H1 (cell line): ENCODE results near the gene BMX. TPM values are rescaled to one million over a fixed set of nuclear protein-coding genes. Genes with fewer than 3 reads are reported as not detected.

Experiments
- CTCF ChIA-PET: fragments of 300-600 bp; sonication (Branson Sonifier 250); formaldehyde crosslinking; loops from one replicate; lab custom pipeline; 2021; ENCODE audit not compliant: partially characterized antibody; lab: Charles Lee
- POLR2A ChIA-PET: fragments of 300-600 bp; sonication (Branson Sonifier 250); formaldehyde crosslinking; loops from one replicate; lab custom pipeline; 2021; ENCODE audit warnings: inconsistent platforms; ENCODE audit not compliant: partially characterized antibody; lab: Charles Lee
- DNase-seq, 2 experiments: peaks; one replicate each; pipeline versions ENCODE4 v3.0.0 to v3.0.0-alpha.2; 2010 to 2022; ENCODE audit warnings: low spot score in 2 of 2, low read depth in 1 of 2, mixed read lengths in 1 of 2
- FAIRE-seq: peaks from 2 replicates; lab custom pipeline; 2011; peaks lifted over from hg19 to GRCh38; lab: Jason Lieb, UNC
- H2AFZ ChIP-seq: 2 replicates; pipeline ENCODE4 v1.8.1; 2012; ENCODE audit warnings: low read length, inconsistent platforms
- H2AK5ac ChIP-seq: 2 replicates; pipeline ENCODE4 v1.6.1; 2013; ENCODE audit warnings: low read depth, low read length
- H2BK120ac ChIP-seq: replicated peaks from 2 replicates; pipeline ENCODE3; 2013; ENCODE audit warnings: low read depth, low read length, inconsistent platforms
- H2BK12ac ChIP-seq: 2 replicates; pipeline ENCODE4 v1.6.1; 2013; ENCODE audit warnings: low read depth, low read length
- H2BK15ac ChIP-seq: 2 replicates; pipeline ENCODE4 v1.6.1; 2013; ENCODE audit warnings: low read length
- H2BK20ac ChIP-seq: 2 replicates; pipeline ENCODE4 v1.6.1; 2013; ENCODE audit warnings: low read length
- H2BK5ac ChIP-seq: 2 replicates; pipeline ENCODE4 v1.6.1; 2013; ENCODE audit warnings: low read depth, low read length
- H3K14ac ChIP-seq: 2 replicates; pipeline ENCODE4 v1.6.1; 2013; ENCODE audit warnings: inconsistent platforms; ENCODE audit not compliant: insufficient read length
- H3K18ac ChIP-seq: 2 replicates; pipeline ENCODE4 v1.6.1; 2013; ENCODE audit warnings: low read length; ENCODE audit errors: extremely low read depth
- H3K23ac ChIP-seq: 2 replicates; pipeline ENCODE4 v1.6.1; 2013; ENCODE audit warnings: inconsistent platforms; ENCODE audit not compliant: insufficient read length
- H3K23me2 ChIP-seq: 2 replicates; pipeline ENCODE4 v1.6.1; 2013; ENCODE audit warnings: low read depth, low read length
- H3K27ac ChIP-seq: 2 replicates; pipeline ENCODE4 v1.6.1; 2011; ENCODE audit warnings: low read depth, low read length, inconsistent platforms
- H3K27me3 ChIP-seq, 4 experiments: replicated peaks in 1 of 4; 1 replicate in 1 of 4; 2 replicates in 3 of 4; pipeline versions ENCODE4 v1.6.1 to v1.8.1; 2011 to 2013; ENCODE audit warnings: low read length in 3 of 4, mild to moderate bottlenecking in 3 of 4, inconsistent platforms in 2 of 4, mixed read lengths in 2 of 4, moderate library complexity in 1 of 4; ENCODE audit not compliant: control insufficient read depth in 3 of 4, insufficient read depth in 3 of 4; ENCODE audit errors: extremely low read depth in 1 of 4
- H3K36me3 ChIP-seq, 4 experiments: 2 replicates each; pipeline versions ENCODE4 v1.6.1 to v1.8.1; 2011 to 2013; ENCODE audit warnings: mild to moderate bottlenecking in 4 of 4, low read length in 3 of 4, moderate library complexity in 2 of 4, control low read depth in 1 of 4, inconsistent platforms in 1 of 4; ENCODE audit not compliant: insufficient read depth in 4 of 4, control insufficient read depth in 2 of 4
- H3K4ac ChIP-seq: replicated peaks from 2 replicates; pipeline ENCODE3; 2013; ENCODE audit warnings: low read length, low read depth, mixed read lengths, inconsistent platforms; ENCODE audit not compliant: insufficient read length
- H3K4me1 ChIP-seq, 4 experiments: replicated peaks in 1 of 4; 1 replicate in 1 of 4; 2 replicates in 3 of 4; pipeline versions ENCODE4 v1.6.1 to v1.8.1; 2011 to 2013; ENCODE audit warnings: low read length in 3 of 4, inconsistent platforms in 2 of 4, mixed read lengths in 1 of 4; ENCODE audit not compliant: insufficient read depth in 4 of 4, control insufficient read depth in 3 of 4
- H3K4me2 ChIP-seq, 2 experiments: 2 replicates each; pipeline versions ENCODE4 v1.6.1 to v1.8.1; 2011 to 2013; ENCODE audit warnings: low read depth in 2 of 2, low read length in 2 of 2, control low read depth in 1 of 2, inconsistent platforms in 1 of 2, mild to moderate bottlenecking in 1 of 2; ENCODE audit not compliant: insufficient read depth in 1 of 2
- H3K4me3 ChIP-seq, 4 experiments: fragments of 200-600, 300-600 bp in 1 of 4; sonication (generic), shearing (Covaris generic), sonication (Bioruptor Twin) in 1 of 4; 2 replicates each; pipeline versions ENCODE4 v1.5.1 to v1.8.1; 2011 to 2016; ENCODE audit warnings: low read length in 4 of 4, low read depth in 3 of 4, control low read depth in 2 of 4, inconsistent platforms in 2 of 4, mild to moderate bottlenecking in 2 of 4, mixed read lengths in 1 of 4, moderate library complexity in 1 of 4; ENCODE audit not compliant: insufficient read depth in 2 of 4; ENCODE audit errors: extremely low read depth in 1 of 4
- H3K56ac ChIP-seq: replicated peaks from 2 replicates; pipeline ENCODE3; 2013; ENCODE audit warnings: low read depth, mild to moderate bottlenecking, mixed read lengths, low read length, inconsistent platforms; ENCODE audit not compliant: insufficient read length
- H3K79me1 ChIP-seq: 2 replicates; pipeline ENCODE4 v1.6.1; 2013; ENCODE audit warnings: low read depth, low read length, control low read depth
- H3K79me2 ChIP-seq, 2 experiments: 2 replicates each; pipeline versions ENCODE4 v1.6.1 to v1.8.1; 2012 to 2013; ENCODE audit warnings: low read length in 2 of 2, mild to moderate bottlenecking in 2 of 2, inconsistent platforms in 1 of 2; ENCODE audit not compliant: insufficient read depth in 2 of 2, control insufficient read depth in 1 of 2
- H3K9ac ChIP-seq, 4 experiments: replicated peaks in 1 of 4; 1 replicate in 1 of 4; 2 replicates in 3 of 4; pipeline versions ENCODE4 v1.6.1 to v1.8.1; 2011 to 2013; ENCODE audit warnings: low read depth in 3 of 4, low read length in 3 of 4, control low read depth in 2 of 4, mild to moderate bottlenecking in 2 of 4, moderate library complexity in 2 of 4, inconsistent platforms in 1 of 4; ENCODE audit errors: extremely low read depth in 1 of 4
- H3K9me3 ChIP-seq, 2 experiments: 2 replicates each; pipeline versions ENCODE4 v1.6.1 to v1.8.1; 2012 to 2013; ENCODE audit warnings: mild to moderate bottlenecking in 2 of 2, moderate library complexity in 2 of 2, control low read depth in 1 of 2, inconsistent platforms in 1 of 2, low read depth in 1 of 2, low read length in 1 of 2, mixed read lengths in 1 of 2; ENCODE audit not compliant: insufficient read depth in 2 of 2
- H4K20me1 ChIP-seq, 2 experiments: replicated peaks in 1 of 2; 2 replicates each; pipeline versions ENCODE3 to v1.8.1; 2011 to 2013; ENCODE audit warnings: inconsistent platforms in 2 of 2, low read length in 2 of 2, mild to moderate bottlenecking in 1 of 2; ENCODE audit not compliant: insufficient read depth in 2 of 2, control insufficient read depth in 1 of 2
- H4K5ac ChIP-seq: 2 replicates; pipeline ENCODE4 v1.6.1; 2013; ENCODE audit warnings: low read length, low read depth, mixed read lengths, inconsistent platforms; ENCODE audit not compliant: insufficient read length
- H4K8ac ChIP-seq: 2 replicates; pipeline ENCODE4 v1.8.0; 2013; ENCODE audit warnings: mild to moderate bottlenecking, moderate library complexity, low read length, inconsistent platforms; ENCODE audit not compliant: insufficient read depth; ENCODE audit errors: extremely low read depth
- H4K91ac ChIP-seq: replicated peaks from 2 replicates; pipeline ENCODE3; 2013; ENCODE audit warnings: low read length, mixed read lengths, inconsistent platforms; ENCODE audit not compliant: insufficient read length
- BACH1 ChIP-seq: IDR thresholded peaks from 2 replicates; pipeline ENCODE4 v1.6.1; 2012; ENCODE audit warnings: low read length, improper control_type of control experiment
- CBX5 ChIP-seq: fragments of 300-800, 300-1000 bp; sonication (generic); IDR thresholded peaks from 2 replicates; pipeline ENCODE4 v1.7.1; 2016; ENCODE audit warnings: antibody characterized with exemption, low read length, low read depth
- CREB1 ChIP-seq: IDR thresholded peaks from 2 replicates; pipeline ENCODE4 v1.6.1; 2012; ENCODE audit warnings: inconsistent platforms
- EP300 ChIP-seq, 2 experiments: IDR thresholded peaks; 1 replicate in 1 of 2; 2 replicates in 1 of 2; pipeline ENCODE4 v1.6.1; 2011 to 2012; ENCODE audit warnings: low read depth in 2 of 2, low read length in 2 of 2, mild to moderate bottlenecking in 2 of 2, borderline replicate concordance in 1 of 2, inconsistent platforms in 1 of 2, moderate library complexity in 1 of 2
- HDAC2 ChIP-seq, 2 experiments: fragments of 300-600 bp in 1 of 2; sonication (generic) in 1 of 2; IDR thresholded peaks; 2 replicates each; pipeline ENCODE4 v1.6.1; 2011 to 2012; ENCODE audit warnings: low read depth in 2 of 2, low read length in 2 of 2, mild to moderate bottlenecking in 2 of 2, moderate library complexity in 2 of 2, borderline replicate concordance in 1 of 2, inconsistent platforms in 1 of 2
- NRF1 ChIP-seq: IDR thresholded peaks from 2 replicates; pipeline ENCODE4 v1.6.1; 2011; ENCODE audit warnings: mild to moderate bottlenecking, low read depth, low read length, improper control_type of control experiment
- PHF8 ChIP-seq: fragments of 200-600 bp; sonication (generic); conservative IDR thresholded peaks from 2 replicates; pipeline ENCODE4 v1.7.1; 2012; ENCODE audit warnings: low read depth, mild to moderate bottlenecking, inconsistent platforms, low read length, moderate library complexity
- POLR2A ChIP-seq, 2 experiments: IDR thresholded peaks; 1 replicate in 1 of 2; 2 replicates in 1 of 2; pipeline ENCODE4 v1.6.1; 2011; ENCODE audit warnings: low read depth in 2 of 2, low read length in 2 of 2, mild to moderate bottlenecking in 2 of 2; ENCODE audit errors: control extremely low read depth in 1 of 2
- POLR2AphosphoS5 ChIP-seq: IDR thresholded peaks from 2 replicates; pipeline ENCODE4 v1.6.1; 2011; ENCODE audit warnings: low read depth, low read length
- RAD21 ChIP-seq, 2 experiments: IDR thresholded peaks in 1 of 2; conservative IDR thresholded peaks in 1 of 2; 2 replicates each; pipeline ENCODE4 v1.6.1; 2011; ENCODE audit warnings: low read depth in 2 of 2, low read length in 2 of 2, improper control_type of control experiment in 1 of 2, inconsistent platforms in 1 of 2, mild to moderate bottlenecking in 1 of 2, moderate library complexity in 1 of 2
- RFX5 ChIP-seq: IDR thresholded peaks from 2 replicates; pipeline ENCODE4 v1.6.1; 2011; ENCODE audit warnings: low read depth, low read length, improper control_type of control experiment, borderline replicate concordance
- SIN3A ChIP-seq, 2 experiments: IDR thresholded peaks in 1 of 2; conservative IDR thresholded peaks in 1 of 2; 2 replicates each; pipeline ENCODE4 v1.6.1; 2011 to 2012; ENCODE audit warnings: low read length in 2 of 2, improper control_type of control experiment in 1 of 2, low read depth in 1 of 2, mild to moderate bottlenecking in 1 of 2
- SP1 ChIP-seq: IDR thresholded peaks from 2 replicates; pipeline ENCODE4 v1.6.1; 2011; ENCODE audit warnings: low read depth, low read length
- SP4 ChIP-seq: IDR thresholded peaks from 2 replicates; pipeline ENCODE4 v1.6.1; 2012; ENCODE audit warnings: low read length, inconsistent platforms
- TAF1 ChIP-seq: IDR thresholded peaks from 2 replicates; pipeline ENCODE4 v1.6.1; 2011; ENCODE audit warnings: mild to moderate bottlenecking, low read depth, low read length
- TBP ChIP-seq: IDR thresholded peaks from 2 replicates; pipeline ENCODE4 v1.6.1; 2011; ENCODE audit warnings: low read depth, low read length, improper control_type of control experiment
- WGBS, 2 experiments: shearing (Covaris generic) in 1 of 2; methylation state at CpG; one replicate each; pipeline versions ENCODE4 v1.1.6 to v1.1.7; 2013 to 2015; ENCODE audit warnings: low lambda C conversion rate in 2 of 2, mixed read lengths in 2 of 2, inconsistent platforms in 1 of 2, low coverage in 1 of 2, missing lambda C conversion rate in 1 of 2; ENCODE audit not compliant: insufficient replicate concordance in 2 of 2, insufficient coverage in 1 of 2, insufficient read length in 1 of 2; ENCODE audit errors: extremely low coverage in 1 of 2, missing lambda C conversion rate in 1 of 2; 5-methylcytosine and 5-hydroxymethylcytosine counted together
- polyA plus RNA-seq, 7 experiments: library from polyadenylated mRNA; depleted of rRNA in 3 of 7; stranded (reverse) in 5 of 7; unstranded in 2 of 7; fragments of >200 nt in 5 of 7; fragments of 200-250 nt in 2 of 7; gene quantifications; 1 replicate in 5 of 7; 2 replicates in 1 of 7; 4 replicates in 1 of 7; pipeline versions ENCODE4 v1.2.1 to v1.2.3, GENCODE V29; 2011 to 2013; ENCODE audit warnings: missing spikeins in 2 of 7, mixed read lengths in 2 of 7
- total RNA-seq: library from RNA; stranded (reverse); fragmentation: NEBNext Ultra II Directional; extraction: Animal tissue kit (Norgen Biotek cat#: 25700); gene quantifications from 2 replicates; pipeline ENCODE4 v1.2.1, GENCODE V29; 2021

Gene BMX
- total and polyA plus RNA-seq, 2 of the 8 experiments (the other 6 are each of a cell fraction or from before 2014, with no cell fraction given), result not detected

DNA sequence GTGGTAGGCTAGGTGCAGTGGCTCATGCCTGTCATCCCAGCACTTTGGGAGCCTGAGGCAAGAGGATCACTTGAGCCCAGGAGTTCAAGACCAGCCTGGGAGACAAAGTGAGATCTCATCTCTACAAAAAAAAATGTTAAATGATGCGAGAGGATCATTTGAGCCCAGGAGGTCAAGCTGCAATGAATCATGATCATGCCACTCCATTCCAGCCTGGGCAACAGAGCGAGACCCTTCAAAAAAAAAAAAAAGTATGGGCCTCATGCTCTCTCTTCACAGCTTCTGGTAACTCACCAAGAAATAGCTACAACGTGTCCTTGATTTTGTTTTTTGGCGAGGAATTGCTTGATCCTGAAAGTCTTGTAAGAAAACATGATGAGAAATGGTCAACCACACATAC, 98.9 kb downstream of the BMX start:
- H3K79me2 ChIP-seq, result no peaks in the 10 kb centered on the region
- no peak overlapping the region for H2BK5ac ChIP-seq
- H3K14ac ChIP-seq, result no peak overlapping the region
- no peaks in the 10 kb centered on the region for H3K9me3 ChIP-seq
- H3K18ac ChIP-seq, result no peak overlapping the region
- FAIRE-seq (no peak), DNase-seq (no peak)
- no peak overlapping the region for H4K8ac ChIP-seq
- no peak overlapping the region for H3K9ac ChIP-seq
- H3K23me2 ChIP-seq, result no peaks in the 10 kb centered on the region
- no peaks in the 10 kb centered on the region for H3K4me1 ChIP-seq
- ChIA-PET CTCF (no interaction called here), POLR2A (interaction anchor here (0.9 kb wide), 1 partner anchor 1188 kb away, joined by 3 read pairs; no protein-coding TSS in a partner anchor)
- no peaks in the 10 kb centered on the region for H3K36me3 ChIP-seq
- no peak overlapping the region for H4K91ac ChIP-seq
- H2BK15ac ChIP-seq, result no peak overlapping the region
- no peak overlapping the region for H3K23ac ChIP-seq
- no peak overlapping the region for H3K27ac ChIP-seq
- H4K5ac ChIP-seq, result no peak overlapping the region
- H4K20me1 ChIP-seq, result no peaks in the 10 kb centered on the region
- H2BK20ac ChIP-seq, result no peak overlapping the region
- H2AFZ ChIP-seq, result no peak overlapping the region
- no peak overlapping the region for H3K56ac ChIP-seq
- no peak overlapping the region for H3K4me2 ChIP-seq
- H3K4ac ChIP-seq, result no peak overlapping the region
- H3K79me1 ChIP-seq, result no peaks in the 10 kb centered on the region
- no peak overlapping the region for H2BK120ac ChIP-seq
- H3K4me3 ChIP-seq, result no peak overlapping the region
- H2AK5ac ChIP-seq, result no peak overlapping the region
- WGBS, 2 experiments, result 85% methylated on average over 3 of the region's 4 CpGs; no CpG with 5 or more reads in 1 of the 2 experiments
- H2BK12ac ChIP-seq, result no peak overlapping the region
- no peaks in the 10 kb centered on the region for H3K27me3 ChIP-seq
- TF ChIP-seq SP4 (no peak), POLR2AphosphoS5 (no peak), NRF1 (no peak), RAD21 (IDR thresholded peaks at IDR 0.05 in 1 of 2, conservative IDR thresholded peaks at IDR 0.05 in 1 of 2; ENCODE audit: low read depth in 2 of 2, low read length in 2 of 2) (no peak), TAF1 (no peak), SIN3A (conservative IDR thresholded peaks at IDR 0.05 in 1 of 2, IDR thresholded peaks at IDR 0.05 in 1 of 2; ENCODE audit: low read depth in 1 of 2, low read length in 2 of 2) (no peak), CBX5 (no peak), PHF8 (no peak), SP1 (no peak), RFX5 (no peak), TBP (no peak), BACH1 (no peak), POLR2A (IDR thresholded peaks at IDR 0.05; ENCODE audit: control extremely low read depth in 1 of 2, low read depth in 2 of 2, low read length in 2 of 2) (no peak), HDAC2 (IDR thresholded peaks at IDR 0.05; ENCODE audit: borderline replicate concordance in 1 of 2, low read depth in 2 of 2, low read length in 2 of 2) (no peak), CREB1 (no peak), EP300 (IDR thresholded peaks at IDR 0.05; ENCODE audit: borderline replicate concordance in 1 of 2, low read depth in 2 of 2, low read length in 2 of 2) (no peak)
